B cell (primary cell): ENCODE data around the gene SRCAP. TPM values are rescaled to one million over a fixed set of nuclear protein-coding genes. Genes with fewer than 3 reads are reported as not detected.

Experiments
- ATAC-seq: fragments of 200-7000 bp; cut with Tn5 transposase; one replicate; pipeline ENCODE4 v1.10.0; 2021; ENCODE audit warnings: low read depth, mild to moderate bottlenecking, moderate number of reproducible peaks, moderate library complexity
- CTCF ChIA-PET: fragments of 350-600 bp; sonication (Branson Sonifier 250); formaldehyde crosslinking; loops from one replicate; lab custom pipeline; 2021; ENCODE audit warnings: antibody characterized with exemption, inconsistent platforms; lab: Charles Lee
- POLR2A ChIA-PET: fragments of 350-600 bp; sonication (Branson Sonifier 250); formaldehyde crosslinking; loops from one replicate; lab custom pipeline; 2021; ENCODE audit warnings: antibody characterized with exemption; lab: Charles Lee
- DNase-seq: peaks from one replicate; pipeline ENCODE4 v3.0.0; 2013
- H2AFZ ChIP-seq: 2 replicates; pipeline ENCODE4 v1.6.1; 2012; ENCODE audit warnings: mild to moderate bottlenecking, low read depth, low read length; ENCODE audit not compliant: insufficient read depth, poor library complexity, severe bottlenecking
- H3K27ac ChIP-seq, 2 donors: 1 replicate in 1 of 2; 2 replicates in 1 of 2; pipeline ENCODE4 v1.5.1; 2012 to 2013; ENCODE audit warnings: low read length in 2 of 2, mild to moderate bottlenecking in 2 of 2, moderate library complexity in 1 of 2
- H3K27me3 ChIP-seq, 4 experiments: fragments of 200-600 bp in 1 of 4; sonication (generic) in 1 of 4; replicated peaks in 1 of 4; 1 replicate in 2 of 4; 2 replicates in 2 of 4; pipeline versions ENCODE4 v1.6.1 to v1.7.0; 2013 to 2016; ENCODE audit warnings: low read length in 3 of 4, mild to moderate bottlenecking in 2 of 4, mixed read lengths in 1 of 4, moderate library complexity in 1 of 4; ENCODE audit not compliant: insufficient read depth in 4 of 4, control insufficient read depth in 3 of 4; ENCODE audit errors: control extremely low read depth in 1 of 4
- H3K36me3 ChIP-seq, 2 experiments: replicated peaks in 1 of 2; 1 replicate in 1 of 2; 2 replicates in 1 of 2; pipeline versions ENCODE4 v1.6.1 to v1.7.1; 2013; ENCODE audit warnings: low read length in 1 of 2; ENCODE audit not compliant: insufficient read depth in 2 of 2, control insufficient read depth in 1 of 2; ENCODE audit errors: control extremely low read depth in 1 of 2, extremely low read depth in 1 of 2
- H3K4me1 ChIP-seq, 2 donors: fragments of 200-600 bp in 1 of 2; sonication (generic) in 1 of 2; 1 replicate in 1 of 2; 2 replicates in 1 of 2; pipeline versions ENCODE4 v1.5.1 to v1.6.1; 2013 to 2017; ENCODE audit warnings: low read length in 2 of 2; ENCODE audit not compliant: control insufficient read depth in 2 of 2, insufficient read depth in 2 of 2
- H3K4me2 ChIP-seq: replicated peaks from 2 replicates; pipeline ENCODE3; 2012; ENCODE audit warnings: mild to moderate bottlenecking, low read depth, low read length; ENCODE audit not compliant: poor library complexity, severe bottlenecking
- H3K4me3 ChIP-seq, 5 experiments: fragments of 200-600 bp in 1 of 5; sonication (generic) in 1 of 5; 1 replicate in 3 of 5; 2 replicates in 2 of 5; pipeline versions ENCODE4 v1.5.1 to v1.7.0; 2011 to 2016; ENCODE audit warnings: low read length in 4 of 5, mild to moderate bottlenecking in 4 of 5, low read depth in 2 of 5, control low read depth in 1 of 5, moderate library complexity in 1 of 5; ENCODE audit not compliant: insufficient read depth in 1 of 5; ENCODE audit errors: control extremely low read depth in 1 of 5, extremely low read depth in 1 of 5
- H3K79me2 ChIP-seq: fragments of 200-600 bp; sonication (generic); one replicate; pipeline ENCODE4 v1.6.0; 2016; ENCODE audit warnings: low read length; ENCODE audit not compliant: control insufficient read depth, insufficient read depth
- H3K9ac ChIP-seq: fragments of 200-600 bp; sonication (generic); 2 replicates; pipeline ENCODE4 v1.6.1; 2017; ENCODE audit warnings: mild to moderate bottlenecking, low read length, moderate library complexity
- H3K9me3 ChIP-seq, 3 donors: one replicate each; pipeline versions ENCODE4 v1.6.1 to v1.7.1; 2013; ENCODE audit warnings: low read length in 2 of 3; ENCODE audit not compliant: control insufficient read depth in 2 of 3, insufficient read depth in 1 of 3; ENCODE audit errors: control extremely low read depth in 1 of 3
- H4K20me1 ChIP-seq: 2 replicates; pipeline ENCODE4 v1.6.0; 2012; ENCODE audit warnings: mild to moderate bottlenecking, low read length; ENCODE audit not compliant: insufficient read depth, control insufficient read depth, poor library complexity, severe bottlenecking
- H3K27ac Mint-ChIP-seq: one replicate; pipeline ENCODE4 v1.8.0; 2021; ENCODE audit warnings: mixed read lengths
- H3K27me3 Mint-ChIP-seq: one replicate; pipeline ENCODE4 v1.8.0; 2021; ENCODE audit warnings: mixed read lengths
- H3K4me1 Mint-ChIP-seq: one replicate; pipeline ENCODE4 v1.8.0; 2021; ENCODE audit warnings: mixed read lengths
- H3K4me3 Mint-ChIP-seq: one replicate; pipeline ENCODE4 v1.8.0; 2021; ENCODE audit warnings: mixed read lengths
- H3K9me3 Mint-ChIP-seq: one replicate; pipeline ENCODE4 v1.8.0; 2022; ENCODE audit warnings: mixed read lengths; ENCODE audit not compliant: insufficient read depth
- EZH2 ChIP-seq: IDR thresholded peaks from 2 replicates; pipeline ENCODE4 v1.6.1; 2012; ENCODE audit warnings: borderline replicate concordance, low read depth, mild to moderate bottlenecking, moderate library complexity, low read length; ENCODE audit not compliant: insufficient read depth, poor library complexity, severe bottlenecking
- WGBS: methylation state at CpG from one replicate; pipeline ENCODE4 v1.1.5; 2013; ENCODE audit warnings: missing lambda C conversion rate; ENCODE audit not compliant: insufficient coverage; 5-methylcytosine and 5-hydroxymethylcytosine counted together
- intact Hi-C: fragments of 100-400 bp; cut with micrococcal nuclease; formaldehyde crosslinking; loops from one replicate; pipeline ENCODE4 v1.10.0; 2022
- polyA plus RNA-seq: library from polyadenylated mRNA; depleted of rRNA; stranded (reverse); fragments of >200 nt; gene quantifications from 2 replicates; pipeline ENCODE4 v1.2.3, GENCODE V29; 2012
- total RNA-seq, 2 donors: library from RNA; stranded (reverse); fragments of 120-200 nt in 1 of 2; gene quantifications; 1 replicate in 1 of 2; 2 replicates in 1 of 2; pipeline versions ENCODE4 v1.2.3 to v1.2.4, GENCODE V29; 2013 to 2022
- TF ChIP-seq, protein P1 (sequence below): fragments of 200-600 bp; IDR thresholded peaks from one replicate; pipeline ENCODE4 v1.8.0; 2022; ENCODE audit warnings: antibody characterized with exemption, mild to moderate bottlenecking

The SRCAP gene
- total and polyA plus RNA-seq, 2 donors (not counting 1 experiment from before 2014, with no cell fraction given) = 20.9 to 145 TPM

DNA sequence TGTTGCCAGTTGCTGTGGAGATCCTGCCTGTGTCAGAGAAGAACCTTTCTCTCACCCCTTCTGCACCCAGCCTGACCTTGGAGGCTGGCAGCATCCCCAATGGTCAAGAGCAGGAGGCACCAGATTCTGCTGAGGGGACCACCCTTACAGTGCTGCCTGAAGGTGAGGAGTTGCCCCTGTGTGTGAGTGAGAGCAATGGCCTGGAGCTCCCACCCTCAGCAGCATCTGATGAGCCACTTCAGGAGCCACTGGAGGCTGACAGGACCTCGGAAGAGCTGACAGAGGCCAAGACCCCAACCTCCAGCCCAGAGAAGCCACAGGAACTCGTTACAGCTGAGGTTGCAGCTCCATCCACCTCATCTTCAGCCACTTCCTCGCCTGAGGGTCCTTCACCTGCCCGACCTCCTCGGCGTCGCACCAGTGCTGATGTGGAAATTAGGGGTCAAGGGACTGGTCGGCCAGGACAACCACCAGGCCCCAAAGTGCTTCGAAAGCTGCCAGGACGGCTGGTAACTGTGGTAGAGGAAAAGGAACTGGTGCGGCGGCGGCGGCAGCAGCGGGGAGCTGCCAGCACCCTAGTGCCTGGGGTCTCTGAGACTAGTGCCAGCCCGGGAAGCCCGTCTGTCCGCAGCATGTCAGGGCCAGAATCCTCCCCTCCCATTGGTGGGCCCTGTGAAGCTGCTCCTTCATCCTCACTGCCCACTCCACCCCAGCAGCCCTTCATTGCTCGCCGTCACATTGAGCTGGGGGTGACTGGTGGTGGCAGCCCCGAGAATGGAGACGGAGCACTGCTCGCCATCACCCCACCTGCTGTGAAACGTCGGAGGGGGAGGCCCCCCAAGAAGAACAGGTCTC lies 39.0 kb downstream of the SRCAP start:
- no peaks in the 10 kb centered on the region for H3K27me3 Mint-ChIP-seq
- H3K36me3 ChIP-seq = peaks cover 2 to 69% of the 10 kb centered on the region in 2 experiments
- H2AFZ ChIP-seq = no peak overlapping the region
- ChIA-PET POLR2A (no interaction called here), CTCF (no interaction called here)
- H3K27ac ChIP-seq = no peak overlapping the region
- peaks cover 5% of the 10 kb centered on the region for H3K4me1 Mint-ChIP-seq
- no peaks in the 10 kb centered on the region for H3K9me3 Mint-ChIP-seq
- H3K27ac Mint-ChIP-seq = no peak overlapping the region
- H3K4me1 ChIP-seq = no peaks in the 10 kb centered on the region
- no peak overlapping the region for H3K4me2 ChIP-seq
- H4K20me1 ChIP-seq = peaks cover 31% of the 10 kb centered on the region
- TF ChIP-seq EZH2 = no peak
- TF ChIP-seq, protein P1, sequence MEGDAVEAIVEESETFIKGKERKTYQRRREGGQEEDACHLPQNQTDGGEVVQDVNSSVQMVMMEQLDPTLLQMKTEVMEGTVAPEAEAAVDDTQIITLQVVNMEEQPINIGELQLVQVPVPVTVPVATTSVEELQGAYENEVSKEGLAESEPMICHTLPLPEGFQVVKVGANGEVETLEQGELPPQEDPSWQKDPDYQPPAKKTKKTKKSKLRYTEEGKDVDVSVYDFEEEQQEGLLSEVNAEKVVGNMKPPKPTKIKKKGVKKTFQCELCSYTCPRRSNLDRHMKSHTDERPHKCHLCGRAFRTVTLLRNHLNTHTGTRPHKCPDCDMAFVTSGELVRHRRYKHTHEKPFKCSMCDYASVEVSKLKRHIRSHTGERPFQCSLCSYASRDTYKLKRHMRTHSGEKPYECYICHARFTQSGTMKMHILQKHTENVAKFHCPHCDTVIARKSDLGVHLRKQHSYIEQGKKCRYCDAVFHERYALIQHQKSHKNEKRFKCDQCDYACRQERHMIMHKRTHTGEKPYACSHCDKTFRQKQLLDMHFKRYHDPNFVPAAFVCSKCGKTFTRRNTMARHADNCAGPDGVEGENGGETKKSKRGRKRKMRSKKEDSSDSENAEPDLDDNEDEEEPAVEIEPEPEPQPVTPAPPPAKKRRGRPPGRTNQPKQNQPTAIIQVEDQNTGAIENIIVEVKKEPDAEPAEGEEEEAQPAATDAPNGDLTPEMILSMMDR = no peak
- H3K27me3 ChIP-seq = no peaks in the 10 kb centered on the region
- H3K79me2 ChIP-seq = peaks cover 31% of the 10 kb centered on the region
- H3K4me3 ChIP-seq = no peak overlapping the region
- H3K9ac ChIP-seq = no peak overlapping the region
- 94% methylated on average over 15 of the region's 25 CpGs for WGBS
- H3K9me3 ChIP-seq = no peaks in the 10 kb centered on the region
- DNase-seq (no peak), ATAC-seq (no peak)
- no peak overlapping the region for H3K4me3 Mint-ChIP-seq
- intact Hi-C loops = no loop called here
